Measurements from ENCODE around the gene THSD7B. TPM values are rescaled to one million over a fixed set of nuclear protein-coding genes. Genes with fewer than 3 reads are reported as not detected.

THSD7B gene
- total RNA-seq, 1 donor from 2014 or later: 12.0 TPM

DNA sequence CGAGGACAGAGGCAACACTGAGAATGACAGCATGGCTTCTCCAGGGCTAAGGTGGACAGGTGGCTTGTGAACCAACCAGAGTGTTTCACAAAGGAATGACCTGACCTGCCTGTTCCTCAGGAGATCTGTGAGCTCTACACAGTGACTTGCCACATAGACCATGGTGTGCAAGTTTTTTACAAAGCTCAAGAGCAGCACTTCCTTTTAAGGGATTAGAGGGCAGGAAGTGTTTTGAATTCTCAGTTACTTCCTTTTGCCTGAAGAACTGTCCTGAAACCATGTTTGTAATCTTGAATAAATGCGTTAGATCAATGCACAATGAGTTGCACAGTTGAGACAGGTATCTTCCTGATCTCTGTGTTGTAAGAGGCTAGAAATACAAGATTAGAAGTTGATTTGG, 421.9 kb downstream of the THSD7B start:
- Mint-ChIP-seq H3K36me3 (ENCODE audit: insufficient read depth) (no peaks in the 10 kb centered on the region), H3K9me3 (ENCODE audit: low read depth) (no peaks in the 10 kb centered on the region), H3K27me3 (no peaks in the 10 kb centered on the region), H3K27ac (no peak overlapping the region), H3K4me3 (ENCODE audit: low read depth) (no peak overlapping the region), H3K4me1 (ENCODE audit: low read depth) (peaks cover 3% of the 10 kb centered on the region)
- TF ChIP-seq, protein P1, sequence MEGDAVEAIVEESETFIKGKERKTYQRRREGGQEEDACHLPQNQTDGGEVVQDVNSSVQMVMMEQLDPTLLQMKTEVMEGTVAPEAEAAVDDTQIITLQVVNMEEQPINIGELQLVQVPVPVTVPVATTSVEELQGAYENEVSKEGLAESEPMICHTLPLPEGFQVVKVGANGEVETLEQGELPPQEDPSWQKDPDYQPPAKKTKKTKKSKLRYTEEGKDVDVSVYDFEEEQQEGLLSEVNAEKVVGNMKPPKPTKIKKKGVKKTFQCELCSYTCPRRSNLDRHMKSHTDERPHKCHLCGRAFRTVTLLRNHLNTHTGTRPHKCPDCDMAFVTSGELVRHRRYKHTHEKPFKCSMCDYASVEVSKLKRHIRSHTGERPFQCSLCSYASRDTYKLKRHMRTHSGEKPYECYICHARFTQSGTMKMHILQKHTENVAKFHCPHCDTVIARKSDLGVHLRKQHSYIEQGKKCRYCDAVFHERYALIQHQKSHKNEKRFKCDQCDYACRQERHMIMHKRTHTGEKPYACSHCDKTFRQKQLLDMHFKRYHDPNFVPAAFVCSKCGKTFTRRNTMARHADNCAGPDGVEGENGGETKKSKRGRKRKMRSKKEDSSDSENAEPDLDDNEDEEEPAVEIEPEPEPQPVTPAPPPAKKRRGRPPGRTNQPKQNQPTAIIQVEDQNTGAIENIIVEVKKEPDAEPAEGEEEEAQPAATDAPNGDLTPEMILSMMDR (IDR thresholded peaks at IDR 0.05; ENCODE audit: unreplicated experiment): no peak
- no peak for DNase-seq (ENCODE audit: low spot score, unreplicated experiment)

DNA sequence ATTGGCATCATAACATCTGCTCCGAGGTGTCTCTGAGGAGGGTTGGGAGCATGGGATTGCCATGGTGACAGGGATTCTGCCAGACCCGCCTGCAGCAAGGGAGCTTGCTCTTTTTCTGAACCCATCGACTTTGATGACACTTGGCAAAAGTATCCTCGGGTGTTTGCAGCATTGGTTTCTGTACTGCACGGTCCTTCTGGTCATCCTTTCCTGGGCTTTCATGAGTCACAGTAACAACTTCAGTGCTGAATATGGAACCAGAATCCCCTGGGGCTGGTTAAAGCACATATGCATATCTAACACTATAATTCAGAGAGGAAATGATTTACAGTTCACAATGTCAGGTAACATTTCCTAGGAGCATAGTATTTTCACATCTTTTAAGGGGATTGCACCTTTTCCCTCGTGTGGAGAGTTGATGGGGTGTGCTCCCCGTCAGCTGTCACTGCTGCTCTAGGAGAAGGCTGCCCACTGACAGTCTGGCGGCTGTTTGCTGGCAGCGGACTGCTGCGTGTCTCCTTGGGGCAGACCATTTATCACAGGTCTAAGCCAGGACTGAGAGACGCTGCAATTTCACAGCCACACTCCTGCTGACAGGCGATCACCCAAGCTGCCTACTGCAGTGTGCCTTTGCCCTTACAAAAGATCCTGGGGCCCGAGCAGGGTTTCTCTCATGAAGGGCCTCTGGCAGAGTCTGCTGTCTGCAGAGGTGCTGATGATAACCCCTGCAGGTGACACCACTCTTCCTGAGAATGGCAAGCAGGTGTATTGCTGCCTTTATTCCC, 425.3 kb downstream of the THSD7B start:
- TF ChIP-seq, protein P1 (IDR thresholded peaks at IDR 0.05; ENCODE audit: unreplicated experiment): no peak
- no peaks in the 10 kb centered on the region for H3K9me3 Mint-ChIP-seq (ENCODE audit: low read depth)
- no peaks in the 10 kb centered on the region for H3K27me3 Mint-ChIP-seq
- no peak for DNase-seq (ENCODE audit: low spot score, unreplicated experiment)
- H3K27ac Mint-ChIP-seq: no peak overlapping the region
- H3K4me3 Mint-ChIP-seq (ENCODE audit: low read depth): no peak overlapping the region
- peaks cover 10% of the 10 kb centered on the region for H3K4me1 Mint-ChIP-seq (ENCODE audit: low read depth)
- H3K36me3 Mint-ChIP-seq (ENCODE audit: insufficient read depth): no peaks in the 10 kb centered on the region

DNA sequence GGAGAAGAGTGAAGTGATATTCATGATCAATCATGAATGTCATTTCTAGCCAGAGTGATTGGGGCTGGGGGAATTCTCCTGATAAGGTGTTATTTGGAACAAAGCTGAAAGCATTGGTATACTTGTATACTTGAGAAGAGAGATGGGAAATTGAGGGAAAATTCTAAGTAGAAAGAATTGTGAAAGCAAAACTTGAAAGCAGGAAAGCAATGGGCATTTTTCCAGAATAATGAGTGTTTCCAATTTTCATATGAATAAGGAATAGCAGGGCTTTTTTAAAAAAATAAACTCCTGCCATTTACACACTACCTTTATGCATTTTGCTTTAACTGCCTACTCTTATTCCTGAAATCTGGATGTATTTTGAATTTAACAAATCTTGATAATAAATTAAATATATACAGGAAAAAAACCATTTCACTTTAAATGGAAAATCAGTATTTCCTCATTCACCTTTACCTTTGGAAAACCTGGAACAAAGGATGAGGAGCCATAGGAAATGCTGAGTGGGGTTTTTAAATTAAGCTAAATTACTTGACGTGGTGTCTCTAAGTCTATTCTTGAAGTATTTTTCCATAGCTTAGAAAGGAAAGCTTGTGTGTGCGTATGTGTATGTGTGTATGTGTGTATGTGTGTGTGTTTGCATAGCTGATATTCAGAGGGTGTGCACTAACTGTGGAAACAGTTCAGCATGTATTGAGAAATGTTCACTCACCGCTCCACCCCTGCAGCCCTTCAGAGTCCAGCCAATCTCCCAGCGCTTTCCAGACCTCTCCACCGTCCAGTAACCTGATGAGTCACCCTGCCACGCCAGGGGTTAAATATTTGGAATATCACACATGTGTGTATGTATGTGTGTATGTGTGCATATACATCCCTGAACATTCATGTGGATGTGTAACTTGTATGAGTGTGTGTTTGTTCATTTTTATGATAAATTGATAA, 427.3 kb downstream of the THSD7B start:
- no peaks in the 10 kb centered on the region for H3K9me3 Mint-ChIP-seq (ENCODE audit: low read depth)
- H3K36me3 Mint-ChIP-seq (ENCODE audit: insufficient read depth): no peaks in the 10 kb centered on the region
- no peaks in the 10 kb centered on the region for H3K27me3 Mint-ChIP-seq
- H3K4me3 Mint-ChIP-seq (ENCODE audit: low read depth): no peak overlapping the region
- DNase-seq (ENCODE audit: low spot score, unreplicated experiment): no peak
- H3K4me1 Mint-ChIP-seq (ENCODE audit: low read depth): peaks cover 10% of the 10 kb centered on the region
- H3K27ac Mint-ChIP-seq: no peak overlapping the region
- TF ChIP-seq, protein P1 (IDR thresholded peaks at IDR 0.05; ENCODE audit: unreplicated experiment): no peak

DNA sequence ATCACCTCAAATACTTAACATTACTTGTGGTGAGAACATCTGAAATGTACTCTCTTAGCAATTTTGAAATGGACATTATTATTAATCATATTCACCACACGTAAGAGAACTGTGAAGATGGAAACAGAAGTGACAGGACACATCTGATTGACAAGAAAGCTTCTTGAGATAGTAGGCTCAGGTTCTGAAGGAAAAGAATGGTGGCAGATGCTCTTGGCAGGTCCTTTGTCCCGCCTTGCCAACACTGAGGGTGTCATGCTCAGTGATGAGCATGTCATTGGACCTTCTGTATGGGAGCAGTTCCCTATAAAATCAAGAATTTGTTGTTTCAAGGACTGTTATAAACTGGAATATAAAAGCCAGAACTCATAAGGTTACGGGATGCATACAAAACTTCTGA, 428.1 kb downstream of the THSD7B start:
- no peaks in the 10 kb centered on the region for H3K36me3 Mint-ChIP-seq (ENCODE audit: insufficient read depth)
- H3K27me3 Mint-ChIP-seq: no peaks in the 10 kb centered on the region
- no peaks in the 10 kb centered on the region for H3K9me3 Mint-ChIP-seq (ENCODE audit: low read depth)
- no peak for DNase-seq (ENCODE audit: low spot score, unreplicated experiment)
- no peak overlapping the region for H3K27ac Mint-ChIP-seq
- TF ChIP-seq, protein P1 (IDR thresholded peaks at IDR 0.05; ENCODE audit: unreplicated experiment): no peak
- peaks cover 11% of the 10 kb centered on the region for H3K4me1 Mint-ChIP-seq (ENCODE audit: low read depth)
- no peak overlapping the region for H3K4me3 Mint-ChIP-seq (ENCODE audit: low read depth)

DNA sequence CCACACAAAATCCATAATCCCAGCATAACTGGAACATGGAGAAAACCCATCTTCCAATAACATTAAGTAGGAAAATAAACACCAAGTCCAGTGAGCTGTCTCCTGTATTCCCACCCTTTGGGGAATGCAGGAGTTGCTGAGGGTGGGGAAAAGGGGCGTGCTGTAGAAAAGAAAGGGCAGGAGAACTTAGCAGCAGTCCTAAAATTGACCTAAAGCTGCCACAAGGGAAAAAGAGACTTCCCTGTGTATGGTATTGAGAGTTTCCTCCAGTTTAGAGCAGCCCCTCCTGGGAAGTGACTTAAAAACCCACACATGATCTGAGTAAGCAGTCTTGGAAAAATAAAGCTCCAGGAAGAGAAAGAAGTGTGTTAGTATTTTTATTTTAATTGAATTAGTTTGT, 428.8 kb downstream of the THSD7B start:
- peaks cover 11% of the 10 kb centered on the region for H3K4me1 Mint-ChIP-seq (ENCODE audit: low read depth)
- TF ChIP-seq, protein P1 (IDR thresholded peaks at IDR 0.05; ENCODE audit: unreplicated experiment): no peak
- DNase-seq (ENCODE audit: low spot score, unreplicated experiment): no peak
- H3K27ac Mint-ChIP-seq: no peak overlapping the region
- H3K9me3 Mint-ChIP-seq (ENCODE audit: low read depth): no peaks in the 10 kb centered on the region
- H3K36me3 Mint-ChIP-seq (ENCODE audit: insufficient read depth): no peaks in the 10 kb centered on the region
- no peak overlapping the region for H3K4me3 Mint-ChIP-seq (ENCODE audit: low read depth)
- no peaks in the 10 kb centered on the region for H3K27me3 Mint-ChIP-seq

Measured in progenitor cell of endocrine pancreas (in vitro differentiated cells).